Measurements from ENCODE around the gene GAS2L3.
"Not testable (repeated sequence)": the region's sequence is repeated elsewhere in the genome, so short reads cannot be mapped to it uniquely, and the experiment has no call there.

The GAS2L3 gene

GRCh38 chr12:100574187-100575074 lies 947 bp downstream of the GAS2L3 start:
- no peak for DNase-seq (ENCODE audit: low read depth in 2 of 2)

- DNase-seq (ENCODE audit: low read depth in 2 of 2), result no peak
These were observed 3.0 kb downstream of the GAS2L3 start for GRCh38 chr12:100576331-100577036.

- DNase-seq (ENCODE audit: low read depth in 2 of 2), result no peak
These were observed 5.4 kb downstream of the GAS2L3 start for GRCh38 chr12:100578923-100579322.

GRCh38 chr12:100579844-100580243 lies 6.4 kb downstream of the GAS2L3 start:
- DNase-seq (ENCODE audit: low read depth in 2 of 2), result no peak

GRCh38 chr12:100584256-100584655 lies 10.8 kb downstream of the GAS2L3 start:
- DNase-seq (ENCODE audit: low read depth in 2 of 2), result no peak

GRCh38 chr12:100591979-100592378 lies 18.5 kb downstream of the GAS2L3 start:
- no peak for DNase-seq (ENCODE audit: low read depth in 2 of 2)

- DNase-seq (ENCODE audit: low read depth in 2 of 2), result no peak
These were observed 20.0 kb downstream of the GAS2L3 start for GRCh38 chr12:100593490-100593889.

GRCh38 chr12:100601626-100602025 lies 28.1 kb downstream of the GAS2L3 start:
- no peak for DNase-seq (ENCODE audit: low read depth in 2 of 2)

GRCh38 chr12:100602997-100603396 lies 29.5 kb downstream of the GAS2L3 start:
- DNase-seq (ENCODE audit: low read depth in 2 of 2), result not testable (repeated sequence)

GRCh38 chr12:100608776-100609175 lies 35.3 kb downstream of the GAS2L3 start:
- DNase-seq (ENCODE audit: low read depth in 2 of 2), result no peak

GRCh38 chr12:100610666-100611430 lies 37.4 kb downstream of the GAS2L3 start:
- DNase-seq (ENCODE audit: low read depth in 2 of 2), result no peak

GRCh38 chr12:100612606-100613005 lies 39.1 kb downstream of the GAS2L3 start:
- no peak for DNase-seq (ENCODE audit: low read depth in 2 of 2)

- DNase-seq (ENCODE audit: low read depth in 2 of 2), result no peak
These were observed 51.1 kb downstream of the GAS2L3 start for GRCh38 chr12:100624571-100624970.

- no peak for DNase-seq (ENCODE audit: low read depth in 2 of 2)
These were observed 59.0 kb downstream of the GAS2L3 start for GRCh38 chr12:100632445-100632892.

GRCh38 chr12:100633082-100633785 lies 59.8 kb downstream of the GAS2L3 start:
- not testable (repeated sequence) for DNase-seq (ENCODE audit: low read depth in 2 of 2)

GRCh38 chr12:100643246-100643645 lies 69.8 kb downstream of the GAS2L3 start:
- no peak for DNase-seq (ENCODE audit: low read depth in 2 of 2)

GRCh38 chr12:100646896-100647295 lies 73.4 kb downstream of the GAS2L3 start:
- DNase-seq (ENCODE audit: low read depth in 2 of 2), result no peak

- no peak for DNase-seq (ENCODE audit: low read depth in 2 of 2)
These were observed 77.6 kb downstream of the GAS2L3 start for GRCh38 chr12:100651108-100651507.

- no peak for DNase-seq (ENCODE audit: low read depth in 2 of 2)
These were observed 78.2 kb downstream of the GAS2L3 start for GRCh38 chr12:100651694-100652093.

GRCh38 chr12:100652488-100652887 lies 79.0 kb downstream of the GAS2L3 start:
- no peak for DNase-seq (ENCODE audit: low read depth in 2 of 2)

- DNase-seq (ENCODE audit: low read depth in 2 of 2), result no peak
These were observed 82.7 kb downstream of the GAS2L3 start for GRCh38 chr12:100656141-100656540.

All from stimulated activated CD8-positive, alpha-beta memory T cell treated with anti-CD3 and anti-CD28 coated beads, Interleukin-7, amount 100 ng/mL, for 4 hours (primary cell).